Left forelimb (tissue), 1 donor: ENCODE measurements around the gene GRID2.

ENCODE experiments used
- DNase-seq: peaks from one replicate; pipeline ENCODE4 v3.0.0-alpha.2; 2018; ENCODE audit warnings: low spot score

Gene GRID2

DNA sequence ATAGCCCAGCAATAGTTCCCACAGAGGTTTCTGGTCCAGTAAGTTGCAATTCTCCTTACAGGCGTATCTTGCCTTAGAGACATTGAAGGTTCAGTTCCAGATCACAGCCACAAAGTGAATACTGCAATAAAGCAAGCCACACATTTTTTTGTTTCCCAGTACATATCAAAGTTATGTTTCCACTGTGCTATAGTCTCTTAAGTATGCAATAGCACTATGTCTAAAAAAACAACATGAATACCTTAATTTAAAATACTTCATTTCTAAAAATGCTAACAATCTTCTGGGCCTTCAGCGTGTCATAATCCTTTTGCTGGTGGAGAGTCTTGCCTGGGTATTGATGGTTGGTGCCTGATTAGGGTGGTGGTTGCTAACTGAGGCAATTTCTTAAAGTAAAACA lies 659.1 kb downstream of the GRID2 start:
- no peak for DNase-seq

DNA sequence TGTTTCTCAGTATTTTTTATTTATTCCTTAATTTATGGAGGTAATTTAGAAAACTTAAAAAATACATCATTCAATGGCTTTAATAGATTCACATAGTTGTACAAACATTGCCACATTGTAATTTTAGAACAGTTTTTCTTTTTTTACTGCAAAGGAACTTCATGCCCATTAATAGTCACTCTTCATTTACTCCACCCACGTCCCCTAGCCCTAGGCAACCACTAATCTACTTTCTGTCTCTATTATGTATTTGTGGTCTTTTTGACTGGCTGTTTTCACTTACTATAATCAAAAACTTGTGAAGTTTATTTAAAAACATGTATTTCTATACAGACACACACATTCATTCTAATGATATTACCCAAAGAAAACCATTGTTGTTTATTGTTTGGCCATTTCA lies 664.8 kb downstream of the GRID2 start:
- no peak for DNase-seq

DNA sequence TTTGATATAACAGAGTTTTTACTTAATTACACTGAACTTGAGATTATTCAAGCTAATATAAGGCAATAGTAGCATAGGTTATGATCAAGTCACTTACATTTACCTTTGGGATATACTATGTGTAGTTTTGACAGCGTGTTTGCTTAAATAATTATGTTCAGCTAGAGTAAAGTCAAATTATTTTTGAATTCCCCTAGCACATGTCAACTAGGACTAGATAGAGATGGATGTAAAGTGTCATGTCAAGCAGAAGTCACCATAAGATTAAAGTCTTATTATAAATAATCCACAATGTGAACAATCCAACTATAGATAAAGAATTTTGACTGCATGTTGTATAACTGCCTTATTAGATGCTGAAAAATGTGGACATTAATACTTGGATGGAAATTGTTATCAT lies 665.2 kb downstream of the GRID2 start:
- no peak for DNase-seq

DNA sequence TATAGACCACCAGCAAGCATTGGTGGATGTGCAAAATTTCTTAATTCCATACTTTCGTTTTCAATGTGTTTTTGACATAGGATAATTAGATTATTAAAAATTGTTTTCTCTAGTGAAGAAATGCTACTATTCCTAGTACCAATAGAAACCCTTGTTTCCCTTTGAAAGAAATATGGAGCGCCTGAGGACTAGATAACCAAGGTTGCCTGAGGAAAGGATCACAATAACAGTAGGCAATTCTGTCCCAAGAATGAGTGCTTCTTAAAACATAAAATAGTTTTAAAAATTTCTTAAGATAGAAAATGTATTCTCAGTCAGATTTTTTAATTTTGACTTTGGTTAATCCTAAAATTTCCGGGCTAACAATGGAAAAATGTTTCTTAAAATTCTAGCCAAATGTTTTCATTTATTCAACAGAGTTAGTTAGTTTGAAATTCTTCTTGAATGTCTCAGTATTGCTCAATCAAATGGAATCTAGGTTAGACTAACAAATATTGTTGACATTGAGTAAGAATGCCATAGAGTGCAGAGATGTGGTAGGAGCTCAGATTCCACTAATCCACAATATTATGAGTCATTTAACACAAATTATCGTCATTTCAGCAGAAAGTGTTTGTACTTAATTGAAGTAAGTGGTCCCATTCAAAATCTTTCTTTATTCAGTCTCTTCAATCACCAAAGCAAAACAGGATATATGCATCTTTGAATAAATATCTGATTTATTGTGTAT lies 666.0 kb downstream of the GRID2 start:
- no peak for DNase-seq

DNA sequence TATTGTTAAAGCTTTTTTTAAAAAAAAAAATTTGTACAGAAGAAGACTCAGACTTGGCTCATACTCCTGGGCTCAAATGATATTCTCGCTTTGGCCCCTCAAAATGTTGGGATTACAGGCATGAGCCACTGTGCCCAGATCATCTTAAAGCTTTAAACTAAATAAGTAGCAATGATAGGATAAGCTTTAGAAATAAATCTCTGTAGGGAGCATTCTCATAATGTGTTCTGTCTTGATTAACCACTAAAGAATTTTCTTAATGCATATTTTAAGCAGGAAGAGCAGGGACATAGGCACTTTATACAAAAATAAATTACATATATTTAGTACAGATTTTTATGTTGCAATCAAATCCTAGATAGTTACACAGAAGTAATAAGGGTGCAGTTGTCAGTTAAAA lies 667.2 kb downstream of the GRID2 start:
- no peak for DNase-seq

DNA sequence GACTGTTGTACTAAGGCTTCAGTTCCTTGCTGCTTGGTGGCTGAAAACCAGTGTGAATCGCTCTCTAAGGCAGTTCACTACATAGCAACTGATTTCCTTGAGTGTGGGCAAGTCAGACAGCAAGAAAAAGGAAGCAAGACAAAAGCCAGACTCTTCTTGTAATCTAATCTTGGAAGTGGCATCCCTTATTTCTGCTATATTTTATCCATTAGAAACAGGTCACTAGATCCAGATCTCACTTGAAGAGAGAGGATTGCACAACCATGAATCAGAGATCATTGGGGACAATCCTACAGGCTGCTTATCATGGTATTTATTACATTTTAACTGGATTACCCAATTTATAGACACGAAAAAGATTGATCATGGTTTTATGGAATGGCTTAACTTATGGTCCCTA lies 684.5 kb downstream of the GRID2 start:
- no peak for DNase-seq

DNA sequence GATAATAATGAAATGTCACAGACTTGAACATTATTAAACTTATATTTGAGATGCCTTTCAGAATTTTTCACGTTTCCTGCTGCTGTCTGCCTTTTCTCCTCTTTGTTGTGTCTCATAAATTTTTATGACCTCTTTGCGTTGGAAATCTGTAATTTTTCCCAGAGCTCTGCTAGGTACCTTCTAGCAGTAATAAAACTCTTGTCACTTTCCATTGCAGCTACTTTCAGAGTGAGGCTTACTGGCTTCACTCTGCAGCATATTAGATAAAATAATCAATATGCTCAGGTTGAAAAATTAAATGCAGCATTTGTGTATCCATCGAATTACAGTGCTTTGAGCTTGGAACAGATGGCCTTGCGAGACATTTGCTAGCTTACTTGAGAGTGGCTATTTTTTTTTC lies 689.0 kb downstream of the GRID2 start:
- DNase-seq = no peak

DNA sequence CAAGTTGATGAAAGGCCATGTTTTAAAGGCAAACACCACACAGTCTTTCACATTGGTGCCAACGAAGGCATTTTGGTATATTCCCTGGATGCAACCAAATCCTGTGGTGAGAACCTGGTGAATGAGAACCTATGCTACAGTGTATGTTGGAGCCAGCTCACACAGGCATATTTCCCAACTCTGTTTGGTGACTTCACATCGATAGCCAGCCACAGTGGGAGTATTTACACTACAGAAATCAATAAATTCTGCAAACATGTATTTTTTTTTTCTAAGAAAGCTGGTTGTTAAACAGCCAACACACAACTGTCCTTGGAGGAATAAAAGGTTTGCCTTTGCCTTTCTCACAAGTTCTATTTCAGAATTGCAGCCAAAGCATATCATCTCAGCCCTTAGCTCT lies 691.0 kb downstream of the GRID2 start:
- no peak for DNase-seq

DNA sequence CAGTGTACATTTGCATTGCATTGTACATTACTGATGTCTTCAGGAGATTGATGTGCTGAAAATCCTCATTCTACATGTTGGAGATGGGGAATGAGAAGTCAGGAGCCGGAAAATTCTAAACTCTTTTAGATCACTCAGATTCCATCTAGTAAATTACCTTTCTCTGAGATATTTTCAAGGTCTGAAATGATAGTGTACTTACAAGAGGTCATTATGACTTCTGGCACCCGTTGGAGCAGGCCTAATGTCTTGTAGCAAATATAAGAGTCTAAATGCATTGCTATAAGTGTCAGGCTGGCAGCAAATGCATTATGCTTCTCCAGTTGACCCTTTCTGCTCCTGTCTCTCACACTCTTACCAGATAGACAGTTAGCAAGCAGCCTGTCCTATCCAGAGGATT lies 692.8 kb downstream of the GRID2 start:
- no peak for DNase-seq

DNA sequence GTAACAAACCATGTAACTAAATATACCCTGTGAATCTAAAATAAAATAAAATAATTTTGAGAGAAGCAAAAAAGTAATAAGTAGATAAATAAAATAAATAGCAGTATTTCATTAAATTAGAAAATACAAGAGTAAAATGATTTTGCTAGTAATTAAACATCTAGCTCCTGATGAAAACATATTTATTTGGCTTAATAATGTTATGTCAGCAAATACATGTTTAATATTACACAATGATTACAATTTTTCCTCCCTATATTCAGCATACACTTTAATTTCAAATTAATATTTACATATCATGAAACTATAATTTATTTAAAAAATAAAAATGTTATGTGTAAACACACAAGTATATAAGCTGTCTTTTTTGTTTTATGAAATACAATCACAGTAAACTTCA lies 697.1 kb downstream of the GRID2 start:
- no peak for DNase-seq

DNA sequence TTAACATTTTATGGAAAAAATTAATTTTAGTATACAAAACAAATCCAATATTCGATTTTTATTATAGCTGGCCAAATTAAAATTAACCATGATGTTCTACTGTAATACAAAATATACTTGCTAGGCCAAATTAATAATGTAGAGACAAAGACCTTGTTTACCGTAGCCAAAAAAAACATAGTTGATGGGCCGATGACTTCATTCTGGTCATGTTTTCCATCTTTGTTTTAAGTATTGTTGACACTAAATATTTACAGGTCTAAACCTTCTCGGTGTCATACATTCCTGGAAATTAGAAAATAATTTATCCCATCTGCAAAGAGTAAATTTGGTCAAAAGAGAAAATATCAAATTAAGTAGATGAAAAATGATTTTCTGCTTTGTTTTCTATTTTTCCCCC lies 698.5 kb downstream of the GRID2 start:
- no peak for DNase-seq

DNA sequence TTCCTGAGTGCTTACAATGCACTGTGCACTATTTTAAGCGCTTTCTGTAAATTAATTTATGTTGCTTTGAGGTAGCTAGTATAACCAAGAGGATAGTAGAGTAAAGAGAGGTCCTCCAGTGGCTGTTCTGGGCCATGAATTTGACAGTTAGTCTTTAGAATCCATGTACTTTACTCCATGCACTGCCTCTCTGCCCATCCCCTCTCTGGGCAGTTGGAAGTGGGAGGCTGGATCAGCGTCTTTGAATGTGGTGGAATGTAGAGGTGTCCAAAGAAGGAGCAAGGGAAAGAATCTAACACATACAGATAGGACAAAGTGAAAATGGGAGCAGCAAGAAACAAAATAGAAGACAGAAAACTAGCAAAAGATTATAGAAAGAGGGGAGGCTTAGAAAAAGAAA lies 712.6 kb downstream of the GRID2 start:
- DNase-seq = no peak

DNA sequence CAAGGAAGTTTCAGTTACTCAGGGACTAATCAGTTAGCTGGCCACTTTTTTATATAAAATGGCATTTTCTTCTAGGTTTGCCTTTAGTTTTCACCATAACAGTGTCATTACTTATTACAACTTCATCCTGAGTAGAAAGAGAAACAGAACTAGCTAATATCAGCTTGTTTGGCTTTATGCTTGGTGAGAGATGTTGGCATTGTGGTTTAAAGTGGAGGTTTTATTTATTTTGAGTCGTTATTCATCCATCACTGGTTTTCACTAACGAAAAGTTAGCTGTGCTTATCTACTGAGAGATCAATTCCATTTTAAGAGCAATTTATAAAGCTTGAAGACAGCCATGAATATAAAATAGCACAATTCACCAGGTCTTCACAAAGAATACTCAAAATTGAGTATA lies 714.5 kb downstream of the GRID2 start:
- DNase-seq = no peak

DNA sequence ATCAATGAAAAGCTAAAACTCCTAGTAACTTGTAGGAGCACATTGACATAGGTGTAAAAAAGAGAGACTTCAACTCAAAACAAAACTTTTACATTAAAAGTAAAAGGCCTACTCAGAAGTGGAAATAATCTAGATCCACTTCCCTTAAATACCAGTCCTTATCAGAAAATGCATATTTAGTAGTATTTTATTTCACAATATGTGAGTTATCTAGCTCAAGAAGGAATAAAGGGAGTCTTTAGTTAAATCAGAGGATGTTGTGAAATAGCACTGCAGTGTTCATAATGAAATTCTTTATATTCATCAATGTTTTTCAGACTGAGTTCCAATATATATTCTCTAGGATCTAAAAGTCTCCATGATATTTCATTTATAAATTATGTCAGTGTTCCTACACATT lies 715.0 kb downstream of the GRID2 start:
- no peak for DNase-seq

DNA sequence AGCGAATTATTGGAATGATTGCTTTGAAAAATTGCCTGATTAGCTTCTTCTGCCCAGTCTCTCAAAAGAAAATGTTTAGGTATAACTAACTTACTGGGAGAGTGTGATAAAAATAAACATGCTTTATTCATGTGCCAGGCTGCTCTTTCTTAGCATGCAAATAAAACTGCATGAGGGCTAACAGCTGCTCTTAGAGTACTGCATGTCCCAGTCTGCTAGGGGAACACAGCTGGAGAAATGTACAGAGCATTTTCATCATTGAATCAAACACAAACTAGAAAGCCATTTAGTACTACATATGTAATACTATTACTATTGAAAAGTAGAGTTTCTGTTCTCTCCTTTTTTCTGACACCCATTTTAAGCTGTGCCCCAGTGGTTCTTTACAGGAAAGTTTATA lies 726.0 kb downstream of the GRID2 start:
- DNase-seq = no peak

DNA sequence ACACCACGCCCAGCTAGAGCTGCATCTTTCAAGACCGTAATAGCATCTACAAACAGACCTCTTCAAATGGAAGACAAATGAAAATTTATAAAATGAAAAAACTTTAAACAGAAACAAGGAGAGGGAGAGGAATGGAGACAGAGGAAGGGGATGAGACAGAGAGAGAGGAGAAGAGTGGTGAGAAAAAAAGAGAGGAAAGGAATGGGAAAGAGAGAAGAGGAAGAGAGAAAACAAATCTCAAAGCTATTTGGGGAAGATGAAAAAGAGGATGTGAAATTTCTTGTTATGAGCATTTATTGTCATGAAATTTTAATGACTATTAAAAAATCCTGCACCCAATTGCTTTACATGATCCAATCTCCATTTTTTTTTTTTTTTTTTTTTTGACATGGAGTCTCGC lies 726.9 kb downstream of the GRID2 start:
- no peak for DNase-seq

DNA sequence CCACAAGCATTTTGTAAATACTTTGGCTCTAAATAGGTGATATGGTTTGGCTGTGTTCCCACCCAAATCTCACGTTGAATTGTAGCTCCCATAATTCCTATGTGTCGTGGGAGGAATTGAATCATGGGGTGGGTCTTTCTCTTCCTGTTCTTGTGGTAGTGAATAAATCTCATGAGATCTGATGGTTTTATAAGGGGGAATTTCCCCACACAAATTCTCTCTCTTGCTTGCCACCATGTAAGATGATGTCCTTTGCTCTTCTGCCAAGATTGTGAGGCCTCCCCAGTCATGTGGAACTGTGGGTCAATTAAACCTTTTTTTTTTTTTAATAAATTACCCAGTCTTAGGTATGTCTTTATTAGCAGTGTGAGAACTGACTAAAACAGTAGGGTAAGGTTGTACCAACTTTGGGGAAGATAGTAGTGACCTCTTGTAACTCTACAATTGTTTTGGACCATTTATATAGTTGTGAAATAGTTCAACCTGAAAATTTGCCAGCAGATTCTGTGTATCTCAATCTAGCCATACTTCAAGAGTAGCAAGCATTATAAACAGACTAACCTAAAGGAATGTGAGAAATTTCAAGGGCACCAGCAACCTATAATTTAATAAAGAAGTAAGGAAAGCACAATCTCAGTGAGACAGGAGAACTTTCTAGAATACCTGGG lies 727.8 kb downstream of the GRID2 start:
- no peak for DNase-seq

DNA sequence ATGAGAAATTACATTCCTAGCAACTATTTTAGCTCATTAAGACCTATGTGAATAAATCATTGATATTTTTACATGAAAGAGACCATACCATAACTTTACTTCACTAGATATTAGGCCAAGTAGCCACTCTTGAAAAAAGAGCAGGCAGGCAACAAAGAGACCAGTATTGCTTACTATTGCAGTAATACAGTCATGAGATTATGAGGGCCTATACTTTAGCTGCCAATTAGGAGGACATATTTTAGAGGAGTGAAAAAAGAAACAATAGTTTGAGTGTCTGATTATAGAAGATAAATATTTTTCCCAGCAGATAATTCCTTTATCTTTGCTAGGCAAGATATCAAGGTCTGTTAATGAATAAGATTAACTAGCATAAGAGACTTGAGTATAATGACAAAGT lies 739.0 kb downstream of the GRID2 start:
- DNase-seq = no peak

DNA sequence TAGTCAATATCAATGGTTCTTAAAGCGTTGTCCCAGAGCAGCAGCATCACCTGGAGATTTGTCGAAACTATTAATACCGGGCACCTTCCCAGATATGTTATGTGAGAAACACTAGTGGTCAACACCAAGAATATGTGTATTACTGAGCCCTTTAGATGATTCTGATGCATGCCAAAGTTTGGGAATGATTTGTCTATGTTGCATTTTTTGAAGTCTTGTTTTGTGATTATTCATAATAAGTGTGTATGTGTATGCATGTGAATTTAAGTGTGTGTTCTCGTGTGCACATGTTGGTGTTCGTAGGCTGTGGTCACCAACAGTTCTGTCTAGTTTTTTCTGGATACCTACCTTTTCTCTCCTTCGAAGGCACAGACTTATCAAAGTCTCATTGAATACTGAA lies 749.4 kb downstream of the GRID2 start:
- no peak for DNase-seq

DNA sequence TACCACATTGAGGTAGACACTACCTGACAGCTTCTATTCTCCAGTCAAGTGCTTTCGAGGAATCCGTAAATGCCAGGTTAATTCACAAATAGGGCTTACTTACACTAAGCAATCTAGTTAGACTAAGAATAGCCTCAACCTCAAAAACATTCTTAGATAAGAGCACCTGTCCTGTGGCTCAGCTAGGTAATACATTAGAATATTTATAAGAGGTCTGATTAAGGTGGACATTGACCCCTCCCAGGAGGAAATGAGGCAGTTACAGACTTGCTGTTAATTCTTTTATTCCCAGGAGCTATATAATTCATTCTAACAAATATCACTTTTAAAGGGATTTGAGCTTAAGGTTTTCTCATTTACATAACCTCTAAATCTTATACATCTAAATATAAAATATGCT lies 758.1 kb downstream of the GRID2 start:
- DNase-seq = no peak

DNA sequence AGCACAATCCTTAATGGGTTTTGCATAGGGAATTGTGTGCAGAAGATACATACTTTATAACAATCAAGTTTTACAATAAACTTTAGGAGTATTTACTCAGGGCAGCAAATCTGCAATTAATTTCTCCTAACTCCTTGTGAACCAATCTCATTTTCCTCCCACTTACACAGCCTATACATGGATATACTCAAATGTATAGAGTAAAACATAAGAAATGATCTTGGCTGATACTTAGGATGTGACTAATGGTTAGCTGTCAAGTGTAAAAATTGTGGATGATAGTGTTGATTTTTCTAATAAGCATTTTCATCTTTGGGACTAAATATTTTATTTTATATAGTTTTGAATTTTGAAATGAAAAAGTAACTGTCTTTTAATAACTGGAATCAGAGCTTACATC lies 759.6 kb downstream of the GRID2 start:
- no peak for DNase-seq

DNA sequence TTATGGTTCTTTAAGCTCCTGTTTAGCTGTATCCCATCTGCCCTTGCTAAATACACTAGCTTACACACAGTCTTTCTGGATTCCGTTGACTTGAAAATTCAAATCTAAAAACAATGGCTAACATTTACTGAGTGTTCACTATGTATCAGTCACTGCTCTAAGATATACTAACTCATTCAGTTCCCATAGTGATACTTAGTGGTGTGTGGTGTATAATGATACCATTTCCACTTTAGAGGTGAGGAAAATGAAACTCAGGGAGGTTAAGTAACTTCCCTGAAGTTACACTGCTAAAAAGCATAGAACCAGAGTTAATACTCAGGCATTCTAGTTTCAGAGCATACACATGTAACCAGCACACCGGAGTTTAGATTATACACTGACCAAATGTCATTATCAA lies 762.0 kb downstream of the GRID2 start:
- DNase-seq = no peak

DNA sequence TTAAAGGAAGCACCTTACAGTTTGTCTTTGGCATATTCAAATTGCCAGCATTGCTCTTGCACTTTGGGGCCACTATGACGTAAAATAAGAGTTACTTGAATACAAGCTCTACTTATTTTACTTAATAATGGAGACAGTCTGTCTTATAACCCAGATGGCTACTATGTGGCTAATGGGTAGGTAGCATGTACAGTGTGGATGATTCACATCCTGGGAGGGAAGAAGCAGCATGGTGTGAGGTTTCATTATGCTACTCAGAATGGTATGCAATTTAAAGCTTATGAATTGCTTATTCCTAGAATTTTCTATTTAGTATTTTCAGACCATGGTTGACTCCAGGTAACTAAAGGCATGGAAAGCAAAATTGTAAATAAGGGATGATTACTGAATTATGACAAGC lies 763.0 kb downstream of the GRID2 start:
- no peak for DNase-seq

DNA sequence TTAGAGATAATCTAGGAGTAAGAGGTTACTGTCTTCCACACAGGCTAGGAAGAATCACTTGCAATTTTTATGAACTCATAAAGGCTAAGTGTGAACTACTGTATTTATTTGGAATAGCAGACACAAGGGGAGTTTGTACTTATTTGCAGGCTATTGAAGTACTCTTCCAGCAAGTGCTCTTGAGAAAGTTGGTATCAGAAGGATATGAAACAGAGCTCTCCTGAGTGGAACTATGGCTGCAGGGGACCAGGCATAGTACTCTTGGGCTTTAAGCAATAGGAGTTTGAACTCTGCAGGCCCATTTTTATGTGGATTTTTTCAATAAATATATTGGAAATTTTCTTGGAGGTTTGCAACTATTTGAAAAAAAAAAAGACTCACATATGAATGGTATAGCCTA lies 768.5 kb downstream of the GRID2 start:
- no peak for DNase-seq
